Left cardiac atrium (tissue), 4 donors: ENCODE results near the gene SLC9A3. TPM values are rescaled to one million over a fixed set of nuclear protein-coding genes. Genes with fewer than 3 reads are reported as not detected.
"Not testable (repeated sequence)": the region's sequence is repeated elsewhere in the genome, so short reads cannot be mapped to it uniquely, and the experiment has no call there.

ENCODE experiments used
- ATAC-seq, 2 donors: fragments of 200-7000 bp; cut with Tn5 transposase; one replicate each; pipeline ENCODE4 v1.9.1; 2020; ENCODE audit warnings: mild to moderate bottlenecking in 2 of 2, moderate library complexity in 2 of 2
- DNase-seq: peaks from one replicate; pipeline ENCODE4 v3.0.0-alpha.2; 2020
- intact Hi-C, 2 donors: fragments of 100-400 bp; cut with DNase I; formaldehyde crosslinking; loops; one replicate each; pipeline versions ENCODE4 v1.14.1 to v1.15.1; 2022 to 2023
- total RNA-seq, 2 donors: library from RNA; stranded (reverse); fragmentation: NEBNext Ultra II Directional; extraction: Animal tissue kit (Norgen Biotek cat#: 25700); gene quantifications; one replicate each; pipeline ENCODE4 v1.2.1, GENCODE V29; 2021
- donor health status: DM: no; HTN: yes; CAD: no.
- donor health status: DM: no; HTN: yes; CAD: no; lungs with severe emphysema.
- donor health status: DM: yes; HTN: yes; CAD: no.
- donor health status: Dilated cardiomyopathy.

SLC9A3 gene
- total RNA-seq, 2 donors from 2014 or later, result 0.77 to 0.99 TPM

GRCh38 chr5:516338-516925 lies 7.8 kb downstream of the SLC9A3 start:
- no peak for ATAC-seq
- intact Hi-C loops, result no loop called here
- no peak for DNase-seq

GRCh38 chr5:515273-515836 lies 8.9 kb downstream of the SLC9A3 start:
- peak in 1 of 2 donors; percentile 52 for ATAC-seq
- intact Hi-C loops, result no loop called here

GRCh38 chr5:514673-515072 lies 9.6 kb downstream of the SLC9A3 start:
- intact Hi-C loops, result no loop called here
- DNase-seq (no peak), ATAC-seq (no peak)

More at GRCh38 chr5:515273-515836, 8.9 kb downstream of the SLC9A3 start:
- DNase-seq, result no peak

GRCh38 chr5:514101-514485 lies 10.2 kb downstream of the SLC9A3 start:
- DNase-seq, result no peak
- intact Hi-C loops, result no loop called here
- ATAC-seq, result no peak

- intact Hi-C loops, result no loop called here
- no peak for DNase-seq
- no peak for ATAC-seq
Observed at GRCh38 chr5:513216-514100, 10.8 kb downstream of the SLC9A3 start.

- no peak for ATAC-seq
- intact Hi-C loops, result no loop called here
- DNase-seq, result no peak
Observed at GRCh38 chr5:511476-511875, 12.8 kb downstream of the SLC9A3 start.

- DNase-seq (no peak), ATAC-seq (no peak)
- intact Hi-C loops, result no loop called here
Observed at GRCh38 chr5:510521-510920, 13.7 kb downstream of the SLC9A3 start.

- DNase-seq, result no peak
- intact Hi-C loops, result no loop called here
- ATAC-seq, result no peak
Observed at GRCh38 chr5:509611-510185, 14.6 kb downstream of the SLC9A3 start.

- intact Hi-C loops, ATAC-seq, DNase-seq: not testable (repeated sequence)
Observed at GRCh38 chr5:507986-508575, 16.2 kb downstream of the SLC9A3 start.

GRCh38 chr5:505951-506525 lies 18.2 kb downstream of the SLC9A3 start:
- DNase-seq (no peak), ATAC-seq (no peak)
- intact Hi-C loops, result no loop called here

GRCh38 chr5:504326-505154 lies 19.7 kb downstream of the SLC9A3 start:
- ATAC-seq (no peak), DNase-seq (no peak)
- intact Hi-C loops, result no loop called here

- no peak for DNase-seq
- intact Hi-C loops, result no loop called here
- ATAC-seq, result no peak
Observed at GRCh38 chr5:502325-503079, 21.7 kb downstream of the SLC9A3 start.

- ATAC-seq (no peak), DNase-seq (no peak)
- intact Hi-C loops, result no loop called here
Observed at GRCh38 chr5:501831-502184, 22.4 kb downstream of the SLC9A3 start.

- no peak for ATAC-seq
- intact Hi-C loops, result no loop called here
- no peak for DNase-seq
Observed at GRCh38 chr5:501105-501830, 23.0 kb downstream of the SLC9A3 start.

GRCh38 chr5:500491-500890 lies 23.8 kb downstream of the SLC9A3 start:
- ATAC-seq, result no peak
- no peak for DNase-seq
- intact Hi-C loops, result no loop called here

GRCh38 chr5:499233-500209 lies 24.7 kb downstream of the SLC9A3 start:
- DNase-seq (no peak), ATAC-seq (no peak)
- intact Hi-C loops, result no loop called here
